Natural killer cell (primary cell): ENCODE results near the gene JADE2. TPM values are rescaled to one million over a fixed set of nuclear protein-coding genes. Genes with fewer than 3 reads are reported as not detected.
A peak's percentile ranks its signal among the peaks of the same experiment; 100 is the strongest.

ENCODE experiments used
- ATAC-seq, 3 donors: fragments of 150-1000 bp in 2 of 3; fragments of 200-7000 bp in 1 of 3; cut with Tn5 transposase; 1 replicate in 1 of 3; 2 replicates in 2 of 3; pipeline ENCODE4 v1.10.0; 2021; ENCODE audit warnings: mild to moderate bottlenecking in 2 of 3, moderate library complexity in 2 of 3
- DNase-seq, 2 donors: peaks; one replicate each; pipeline versions ENCODE4 v3.0.0 to v3.0.0-alpha.2; 2013 to 2021; ENCODE audit warnings: mixed read lengths in 1 of 2
- H3K27ac ChIP-seq: one replicate; pipeline ENCODE4 v1.5.1; 2013; ENCODE audit warnings: mild to moderate bottlenecking, low read length
- H3K27me3 ChIP-seq: one replicate; pipeline ENCODE4 v1.6.1; 2013; ENCODE audit warnings: low read length; ENCODE audit not compliant: control insufficient read depth, insufficient read depth
- H3K36me3 ChIP-seq: one replicate; pipeline ENCODE4 v1.6.1; 2013; ENCODE audit warnings: low read length; ENCODE audit not compliant: control insufficient read depth, insufficient read depth
- H3K4me1 ChIP-seq: one replicate; pipeline ENCODE4 v1.6.1; 2013; ENCODE audit warnings: low read length; ENCODE audit not compliant: control insufficient read depth, insufficient read depth
- H3K4me3 ChIP-seq: one replicate; pipeline ENCODE4 v1.5.1; 2013; ENCODE audit warnings: low read length
- H3K9me3 ChIP-seq: one replicate; pipeline ENCODE4 v1.6.1; 2013; ENCODE audit warnings: low read length; ENCODE audit not compliant: control insufficient read depth, insufficient read depth
- H3K27ac Mint-ChIP-seq, 2 donors: one replicate each; pipeline ENCODE4 v1.8.0; 2022; ENCODE audit warnings: mild to moderate bottlenecking in 2 of 2, mixed read lengths in 2 of 2, moderate library complexity in 1 of 2
- H3K27me3 Mint-ChIP-seq, 2 donors: one replicate each; pipeline ENCODE4 v1.8.0; 2022; ENCODE audit warnings: low read depth in 2 of 2, mixed read lengths in 2 of 2
- H3K36me3 Mint-ChIP-seq: one replicate; pipeline ENCODE4 v1.8.0; 2022; ENCODE audit warnings: mixed read lengths
- H3K4me1 Mint-ChIP-seq, 2 donors: one replicate each; pipeline ENCODE4 v1.8.0; 2022; ENCODE audit warnings: mixed read lengths in 2 of 2
- H3K4me3 Mint-ChIP-seq: one replicate; pipeline ENCODE4 v1.8.0; 2022; ENCODE audit warnings: mild to moderate bottlenecking, moderate library complexity, mixed read lengths
- H3K9me3 Mint-ChIP-seq, 2 donors: one replicate each; pipeline ENCODE4 v1.8.0; 2022; ENCODE audit warnings: mixed read lengths in 2 of 2
- WGBS: methylation state at CpG from one replicate; pipeline ENCODE4 v1.1.7; 2013; ENCODE audit warnings: missing lambda C conversion rate; ENCODE audit not compliant: insufficient coverage; 5-methylcytosine and 5-hydroxymethylcytosine counted together
- intact Hi-C: fragments of 100-400 bp; cut with micrococcal nuclease; formaldehyde crosslinking; loops from one replicate; pipeline ENCODE4 v1.14.2; 2022
- total RNA-seq, 4 donors: library from RNA; stranded (reverse); fragments of 120-200 nt in 1 of 4; gene quantifications; one replicate each; pipeline versions ENCODE4 v1.2.3 to v1.2.4, GENCODE V29; 2013 to 2022
- TF ChIP-seq, protein P1 (sequence below): fragments of 200-600 bp; IDR thresholded peaks from one replicate; pipeline ENCODE4 v1.8.0; 2022; ENCODE audit warnings: antibody characterized with exemption

The JADE2 gene
- total RNA-seq, 3 donors from 2014 or later (not counting 1 experiment from before 2014, with no cell fraction given): 130 to 174 (median 173) TPM

DNA sequence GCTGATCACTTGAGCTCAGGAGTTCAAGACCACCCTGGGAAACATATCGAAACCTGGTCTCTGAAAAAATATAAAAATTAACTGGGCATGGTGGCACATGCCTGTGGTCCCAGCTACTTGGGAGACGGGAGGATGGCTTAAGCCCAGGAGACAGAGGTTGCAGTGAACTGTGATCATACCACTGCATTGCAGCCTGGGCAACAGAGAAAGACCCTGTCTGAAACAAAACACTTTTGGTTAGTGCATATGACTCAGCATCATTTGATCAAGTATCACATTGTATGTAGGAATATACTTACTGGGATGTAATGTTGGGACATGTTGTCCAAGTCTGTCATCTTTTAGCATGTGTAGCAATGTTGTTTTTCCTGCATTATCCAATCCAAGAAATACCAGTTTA lies 95.2 kb downstream of the JADE2 start:
- H3K27me3 ChIP-seq: no peaks in the 10 kb centered on the region
- ATAC-seq (no peak), DNase-seq (no peak)
- intact Hi-C loops: no loop called here
- no peak overlapping the region for H3K27ac Mint-ChIP-seq
- no peaks in the 10 kb centered on the region for H3K9me3 Mint-ChIP-seq
- no peaks in the 10 kb centered on the region for H3K36me3 Mint-ChIP-seq
- no peaks in the 10 kb centered on the region for H3K9me3 ChIP-seq
- H3K4me3 ChIP-seq: no peak overlapping the region
- TF ChIP-seq, protein P1, sequence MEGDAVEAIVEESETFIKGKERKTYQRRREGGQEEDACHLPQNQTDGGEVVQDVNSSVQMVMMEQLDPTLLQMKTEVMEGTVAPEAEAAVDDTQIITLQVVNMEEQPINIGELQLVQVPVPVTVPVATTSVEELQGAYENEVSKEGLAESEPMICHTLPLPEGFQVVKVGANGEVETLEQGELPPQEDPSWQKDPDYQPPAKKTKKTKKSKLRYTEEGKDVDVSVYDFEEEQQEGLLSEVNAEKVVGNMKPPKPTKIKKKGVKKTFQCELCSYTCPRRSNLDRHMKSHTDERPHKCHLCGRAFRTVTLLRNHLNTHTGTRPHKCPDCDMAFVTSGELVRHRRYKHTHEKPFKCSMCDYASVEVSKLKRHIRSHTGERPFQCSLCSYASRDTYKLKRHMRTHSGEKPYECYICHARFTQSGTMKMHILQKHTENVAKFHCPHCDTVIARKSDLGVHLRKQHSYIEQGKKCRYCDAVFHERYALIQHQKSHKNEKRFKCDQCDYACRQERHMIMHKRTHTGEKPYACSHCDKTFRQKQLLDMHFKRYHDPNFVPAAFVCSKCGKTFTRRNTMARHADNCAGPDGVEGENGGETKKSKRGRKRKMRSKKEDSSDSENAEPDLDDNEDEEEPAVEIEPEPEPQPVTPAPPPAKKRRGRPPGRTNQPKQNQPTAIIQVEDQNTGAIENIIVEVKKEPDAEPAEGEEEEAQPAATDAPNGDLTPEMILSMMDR: no peak
- H3K27ac ChIP-seq: no peak overlapping the region
- H3K4me1 ChIP-seq: no peaks in the 10 kb centered on the region
- H3K27me3 Mint-ChIP-seq: no peaks in the 10 kb centered on the region
- 96% methylated on average over 2 of the region's 2 CpGs for WGBS
- peaks cover 49% of the 10 kb centered on the region for H3K36me3 ChIP-seq
- H3K4me1 Mint-ChIP-seq: peaks cover 10 to 15% of the 10 kb centered on the region in 2 donors
- no peak overlapping the region for H3K4me3 Mint-ChIP-seq

DNA sequence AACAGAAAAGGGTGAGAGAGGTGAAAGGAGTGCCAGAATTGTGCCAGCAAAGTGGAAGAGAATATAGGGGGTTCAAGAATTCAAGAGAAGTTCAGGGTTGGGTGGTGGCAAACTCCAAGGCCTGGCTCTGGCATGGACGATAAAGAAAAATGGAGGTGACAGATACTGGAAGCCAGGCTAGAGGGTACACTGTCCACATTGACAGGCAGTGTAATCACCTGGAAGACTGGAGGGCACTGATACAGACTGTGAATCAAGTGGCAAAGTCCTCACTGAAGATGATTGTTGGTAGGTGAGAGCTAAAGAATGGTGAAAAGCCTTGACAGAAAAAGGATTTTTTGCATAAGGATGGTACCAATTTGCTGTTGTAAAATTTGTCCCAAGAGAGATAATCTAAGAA lies 100.1 kb downstream of the JADE2 start:
- intact Hi-C loops: no loop called here
- Histone ChIP-seq H3K27me3 (no peaks in the 10 kb centered on the region), H3K27ac (no peak overlapping the region), H3K9me3 (no peaks in the 10 kb centered on the region), H3K36me3 (peaks cover 22% of the 10 kb centered on the region), H3K4me3 (no peak overlapping the region), H3K4me1 (no peaks in the 10 kb centered on the region)
- ATAC-seq: no peak
- H3K9me3 Mint-ChIP-seq: no peaks in the 10 kb centered on the region
- H3K27me3 Mint-ChIP-seq: no peaks in the 10 kb centered on the region
- peaks cover 15 to 26% of the 10 kb centered on the region in 2 donors for H3K4me1 Mint-ChIP-seq
- H3K4me3 Mint-ChIP-seq: no peak overlapping the region
- DNase-seq: no peak
- H3K27ac Mint-ChIP-seq: peak overlapping the region; percentile 1 to 2
- TF ChIP-seq, protein P1: no peak
- no peaks in the 10 kb centered on the region for H3K36me3 Mint-ChIP-seq
- WGBS: 96% methylated on average over 1 of the region's 1 CpG

DNA sequence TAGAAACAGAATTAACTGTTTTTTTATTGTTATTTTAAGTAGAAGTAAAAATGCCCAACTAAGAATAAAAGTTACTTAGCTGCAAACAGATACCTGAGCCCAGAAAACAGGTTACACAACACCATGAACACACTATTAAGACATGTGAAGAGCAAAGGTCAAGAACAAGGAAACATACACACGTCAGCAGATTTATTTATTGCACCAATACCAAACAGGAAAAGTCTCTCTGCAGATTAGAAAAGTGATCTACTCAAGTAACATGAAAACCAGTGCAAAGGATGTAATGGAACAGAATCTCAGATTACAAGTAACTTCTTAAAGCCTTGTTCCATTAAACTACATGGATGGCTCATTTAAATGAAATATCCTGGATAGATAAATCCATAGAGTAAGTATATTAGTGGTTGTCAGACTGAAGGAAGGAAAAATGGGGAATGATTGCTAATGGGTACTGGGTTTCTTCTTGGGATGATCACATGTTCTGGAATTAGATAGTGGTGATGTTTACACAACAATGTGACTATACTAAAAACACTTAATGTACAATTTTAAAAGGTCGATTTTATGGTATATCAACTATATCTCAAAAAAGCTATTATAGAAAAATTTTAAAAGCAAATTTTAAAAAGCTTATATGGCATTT lies 101.0 kb downstream of the JADE2 start:
- intact Hi-C loops: no loop called here
- Mint-ChIP-seq H3K36me3 (no peaks in the 10 kb centered on the region), H3K4me1 (peaks cover 21 to 26% of the 10 kb centered on the region in 2 donors), H3K9me3 (no peaks in the 10 kb centered on the region), H3K27ac (peak overlapping the region in 1 of 2 donors; percentile 74), H3K27me3 (no peaks in the 10 kb centered on the region), H3K4me3 (no peak overlapping the region)
- TF ChIP-seq, protein P1: no peak
- ATAC-seq: no peak
- H3K27ac ChIP-seq: no peak overlapping the region
- no peak for DNase-seq
- WGBS: 89% methylated on average over 1 of the region's 2 CpGs
- H3K9me3 ChIP-seq: no peaks in the 10 kb centered on the region
- H3K4me3 ChIP-seq: no peak overlapping the region
- H3K27me3 ChIP-seq: no peaks in the 10 kb centered on the region
- H3K4me1 ChIP-seq: peaks cover under 1% of the 10 kb centered on the region
- H3K36me3 ChIP-seq: peaks cover 16% of the 10 kb centered on the region

Other genes with a start within 250 kb of the JADE2 start
- 1 to 10 TPM in 1 of 3 donors, under 1 TPM in 1, not detected in 1; 0.63 to 2.2 TPM for gene CDKL3, start 158.5 kb upstream of the JADE2 start, total RNA-seq
- gene UBE2B, start 154.1 kb upstream of the JADE2 start, total RNA-seq: 100 to 1,000 TPM in 2 of 3 donors, 10 to 100 TPM in 1; 93.5 to 124 (median 116) TPM
- gene CDKN2AIPNL, start 113.8 kb upstream of the JADE2 start, total RNA-seq: 10 to 100 TPM; 12.3 to 15.5 (median 13.4) TPM
- gene SAR1B, start 107.2 kb downstream of the JADE2 start, total RNA-seq: 10 to 100 TPM; 36.2 to 50.2 (median 41.2) TPM
- 10 to 100 TPM; 20.9 to 26.1 (median 25.0) TPM for gene SEC24A, start 123.1 kb downstream of the JADE2 start, total RNA-seq
- 10 to 100 TPM; 23.5 to 35.9 (median 34.6) TPM for gene CAMLG, start 212.9 kb downstream of the JADE2 start, total RNA-seq
- gene DDX46, start 233.1 kb downstream of the JADE2 start, total RNA-seq: 10 to 100 TPM; 61.4 to 74.8 (median 67.2) TPM